Kidney epithelial cell (primary cell): ENCODE results near the gene NSFL1C. TPM values are rescaled to one million over a fixed set of nuclear protein-coding genes. Genes with fewer than 3 reads are reported as not detected.

Source experiments
- DNase-seq: peaks from one replicate; pipeline ENCODE4 v3.0.0-alpha.2; 2010; ENCODE audit warnings: low read depth
- H3K27me3 ChIP-seq: 2 replicates; pipeline ENCODE4 v1.6.0; 2011; ENCODE audit warnings: low read length; ENCODE audit not compliant: control insufficient read depth, insufficient read depth
- H3K36me3 ChIP-seq: 2 replicates; pipeline ENCODE4 v1.5.1; 2011; ENCODE audit warnings: low read length; ENCODE audit not compliant: control insufficient read depth, insufficient read depth
- H3K4me3 ChIP-seq: 2 replicates; pipeline ENCODE4 v1.5.1; 2011; ENCODE audit warnings: low read depth, mild to moderate bottlenecking, control low read depth, low read length
- total RNA-seq: library from RNA; depleted of rRNA; stranded (reverse); fragments of >200 nt; gene quantifications from 2 replicates; pipeline ENCODE4 v1.2.3, GENCODE V29; 2015
- TF ChIP-seq, protein P1 (sequence below): IDR thresholded peaks from 2 replicates; pipeline ENCODE4 v1.5.1; 2011; ENCODE audit warnings: mild to moderate bottlenecking, moderate library complexity, low read length, control low read depth, inconsistent platforms; ENCODE audit not compliant: insufficient read depth, poor library complexity, severe bottlenecking

NSFL1C gene
- total RNA-seq, 1 donor from 2014 or later = 58.9 TPM

DNA sequence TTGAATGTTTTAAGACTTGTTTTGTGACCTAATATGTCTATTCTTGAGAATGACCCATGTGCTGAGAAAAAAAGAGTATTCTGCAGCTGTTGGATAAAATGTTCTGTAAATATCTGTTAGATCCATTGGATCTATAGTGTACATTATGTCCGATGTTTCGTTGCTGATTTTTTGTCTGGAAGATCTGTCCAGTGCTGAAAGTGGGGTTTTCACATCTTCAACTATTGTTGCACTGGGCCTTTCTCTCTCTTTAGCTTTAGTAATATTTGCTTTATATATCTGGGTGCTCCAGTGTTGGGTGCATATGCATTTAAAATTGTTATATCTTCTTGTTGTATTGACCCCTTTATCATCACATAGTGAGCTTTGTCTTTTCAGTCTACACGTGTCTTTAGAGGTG lies 30.3 kb upstream of the NSFL1C start:
- H3K4me3 ChIP-seq = no peak overlapping the region
- H3K36me3 ChIP-seq = no peaks in the 10 kb centered on the region
- TF ChIP-seq, protein P1, sequence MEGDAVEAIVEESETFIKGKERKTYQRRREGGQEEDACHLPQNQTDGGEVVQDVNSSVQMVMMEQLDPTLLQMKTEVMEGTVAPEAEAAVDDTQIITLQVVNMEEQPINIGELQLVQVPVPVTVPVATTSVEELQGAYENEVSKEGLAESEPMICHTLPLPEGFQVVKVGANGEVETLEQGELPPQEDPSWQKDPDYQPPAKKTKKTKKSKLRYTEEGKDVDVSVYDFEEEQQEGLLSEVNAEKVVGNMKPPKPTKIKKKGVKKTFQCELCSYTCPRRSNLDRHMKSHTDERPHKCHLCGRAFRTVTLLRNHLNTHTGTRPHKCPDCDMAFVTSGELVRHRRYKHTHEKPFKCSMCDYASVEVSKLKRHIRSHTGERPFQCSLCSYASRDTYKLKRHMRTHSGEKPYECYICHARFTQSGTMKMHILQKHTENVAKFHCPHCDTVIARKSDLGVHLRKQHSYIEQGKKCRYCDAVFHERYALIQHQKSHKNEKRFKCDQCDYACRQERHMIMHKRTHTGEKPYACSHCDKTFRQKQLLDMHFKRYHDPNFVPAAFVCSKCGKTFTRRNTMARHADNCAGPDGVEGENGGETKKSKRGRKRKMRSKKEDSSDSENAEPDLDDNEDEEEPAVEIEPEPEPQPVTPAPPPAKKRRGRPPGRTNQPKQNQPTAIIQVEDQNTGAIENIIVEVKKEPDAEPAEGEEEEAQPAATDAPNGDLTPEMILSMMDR = no peak
- no peak for DNase-seq
- no peaks in the 10 kb centered on the region for H3K27me3 ChIP-seq

DNA sequence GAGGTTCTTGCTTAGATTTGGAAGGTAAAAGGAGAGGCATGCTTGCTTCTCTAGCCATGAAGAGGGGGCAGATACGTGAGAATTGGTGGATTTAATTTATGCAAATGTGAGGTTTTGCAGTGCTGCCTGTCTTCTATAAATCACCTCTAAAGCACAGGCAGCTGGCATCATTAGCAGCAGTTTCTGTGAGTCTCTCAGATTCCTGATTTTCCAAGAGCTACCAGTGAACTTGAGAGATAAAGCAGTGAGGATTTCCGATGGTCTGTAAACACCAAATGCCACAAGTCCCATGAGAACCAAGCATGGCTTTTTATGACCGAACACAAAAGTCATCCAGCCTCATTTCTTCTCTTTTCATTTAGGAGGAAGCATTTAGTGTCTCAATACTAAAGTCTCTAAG lies 27.8 kb upstream of the NSFL1C start:
- TF ChIP-seq, protein P1 = no peak
- Histone ChIP-seq H3K27me3 (no peaks in the 10 kb centered on the region), H3K4me3 (no peak overlapping the region), H3K36me3 (no peaks in the 10 kb centered on the region)
- no peak for DNase-seq

DNA sequence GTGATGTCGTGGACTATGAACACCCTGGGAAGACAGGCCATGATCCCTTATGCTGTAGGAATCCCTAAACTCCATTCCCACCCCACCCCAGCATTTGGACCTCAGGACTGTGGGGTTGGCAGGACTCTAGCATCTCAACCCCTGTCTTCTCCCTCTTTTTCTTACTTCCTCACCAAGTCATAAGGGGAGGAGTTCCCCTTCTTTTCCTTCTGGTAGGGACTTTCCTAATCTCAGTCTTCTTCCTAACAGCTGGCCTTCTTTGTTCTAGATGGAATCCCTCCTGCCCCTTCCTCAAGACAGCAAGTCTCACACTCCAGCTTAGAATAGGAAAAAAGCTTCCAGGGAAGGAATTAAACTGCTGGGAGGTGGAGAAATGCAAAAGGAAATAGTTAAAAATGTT lies 26.9 kb upstream of the NSFL1C start:
- Histone ChIP-seq H3K27me3 (no peaks in the 10 kb centered on the region), H3K4me3 (no peak overlapping the region), H3K36me3 (no peaks in the 10 kb centered on the region)
- TF ChIP-seq, protein P1 = no peak
- no peak for DNase-seq

DNA sequence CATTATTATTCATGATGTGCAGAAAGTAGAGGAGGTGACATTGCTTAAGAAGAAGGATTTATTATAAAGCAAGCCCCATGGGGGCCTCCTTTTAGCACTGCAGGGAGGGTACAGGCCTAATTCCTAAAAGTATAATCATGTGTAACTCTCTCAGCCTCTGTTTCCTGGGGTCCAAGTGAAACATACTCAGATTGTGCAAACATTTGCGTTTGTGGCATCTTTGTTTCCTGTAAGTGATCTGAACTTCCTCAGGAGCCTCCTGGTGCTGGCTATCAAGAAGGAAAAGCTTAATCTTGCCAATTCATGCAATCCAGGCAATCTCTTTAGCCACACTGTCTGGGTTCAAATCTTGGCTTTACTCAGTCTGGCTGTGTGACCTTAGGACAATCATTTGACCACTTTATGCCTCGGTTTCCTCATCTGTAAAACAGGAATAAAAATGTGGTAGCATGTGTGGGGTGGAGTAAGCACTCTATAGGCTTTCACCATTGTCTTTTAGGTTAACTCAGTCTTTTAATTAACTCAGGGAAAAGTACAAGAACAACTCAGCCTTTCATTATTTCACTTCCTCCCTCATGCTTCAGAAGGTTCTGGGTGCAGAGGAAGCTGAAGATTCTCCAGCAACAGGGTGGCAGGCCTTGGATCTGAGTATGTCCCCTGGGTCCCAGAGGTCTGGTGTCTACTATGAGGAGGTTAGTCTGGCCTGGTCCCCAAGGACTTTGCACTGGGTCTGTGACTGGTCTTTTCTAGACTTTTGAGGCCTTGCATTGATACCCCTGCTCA lies 25.4 kb upstream of the NSFL1C start:
- Histone ChIP-seq H3K27me3 (no peaks in the 10 kb centered on the region), H3K4me3 (no peak overlapping the region), H3K36me3 (no peaks in the 10 kb centered on the region)
- TF ChIP-seq, protein P1 = no peak
- DNase-seq = no peak

DNA sequence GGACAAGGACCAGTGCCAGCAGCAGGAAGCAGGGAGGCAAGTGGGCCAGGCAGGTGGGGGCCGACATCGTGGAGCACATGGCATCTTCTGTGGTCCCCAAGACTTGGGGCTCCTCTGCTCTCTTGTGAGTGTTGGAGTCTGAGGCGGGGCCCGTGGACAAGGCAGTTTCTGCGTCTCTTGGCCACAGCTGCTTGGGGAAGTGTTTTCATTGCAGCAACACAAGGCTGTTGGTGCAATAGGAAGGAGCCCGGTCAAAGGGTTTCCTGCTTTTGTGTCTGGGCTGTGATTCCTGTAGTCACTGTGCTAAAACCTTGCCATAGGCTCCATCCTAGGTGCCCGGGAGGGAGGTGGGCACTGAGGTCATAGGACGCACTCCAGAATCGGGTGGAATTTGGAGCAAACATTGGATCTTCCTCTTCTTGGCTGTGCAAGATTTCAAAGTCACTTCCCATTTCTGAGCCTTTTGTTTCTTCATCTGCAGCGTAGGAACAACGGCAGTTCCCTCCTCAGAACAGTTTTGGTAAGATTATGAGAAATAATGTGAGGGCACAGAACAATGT lies 24.7 kb upstream of the NSFL1C start, which contains the start of gene SIRPB2:
Gene SIRPB2 (minus strand): TSS at position 140 of the 560 bp plus-strand sequence. CDS start 61 bp downstream, at position 79.
- DNase-seq = no peak
- TF ChIP-seq, protein P1 = no peak
- Histone ChIP-seq H3K27me3 (no peaks in the 10 kb centered on the region), H3K4me3 (no peak within 1 kb of the TSS), H3K36me3 (no peaks in the 10 kb centered on the region)

DNA sequence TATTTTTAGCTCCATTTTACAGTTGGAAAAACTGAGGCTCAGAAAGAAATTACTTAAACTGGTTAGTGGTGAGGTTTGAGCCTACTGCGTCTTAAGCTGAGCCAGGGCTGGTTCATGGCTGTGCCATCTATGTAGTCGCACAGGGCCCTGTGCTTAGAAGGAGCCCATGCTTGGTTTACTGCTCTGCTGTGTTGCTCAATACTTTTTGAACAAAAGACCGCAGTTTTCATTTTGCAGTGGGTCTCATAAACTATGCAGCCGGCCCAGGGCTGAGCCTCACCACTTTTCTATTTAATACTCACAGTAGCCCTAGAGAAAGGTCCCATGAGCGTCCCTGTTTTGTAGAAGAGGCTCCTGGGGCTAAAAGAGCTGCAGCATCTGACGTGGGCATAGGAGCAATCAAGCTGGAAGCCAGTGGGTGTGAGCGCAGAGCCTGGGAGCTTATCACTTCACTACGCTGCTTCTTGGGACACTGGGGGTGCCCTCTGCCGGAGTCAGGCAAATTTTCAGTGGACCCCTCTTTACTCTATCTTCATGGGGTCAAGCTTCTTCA lies 24.1 kb upstream of the NSFL1C start:
- Histone ChIP-seq H3K36me3 (no peaks in the 10 kb centered on the region), H3K27me3 (no peaks in the 10 kb centered on the region), H3K4me3 (no peak overlapping the region)
- TF ChIP-seq, protein P1 = no peak
- DNase-seq = no peak
